ENCODE data around the gene CTSZ.
"Not testable (repeated sequence)": the region's sequence is repeated elsewhere in the genome, so short reads cannot be mapped to it uniquely, and the experiment has no call there.

CTSZ gene

DNA sequence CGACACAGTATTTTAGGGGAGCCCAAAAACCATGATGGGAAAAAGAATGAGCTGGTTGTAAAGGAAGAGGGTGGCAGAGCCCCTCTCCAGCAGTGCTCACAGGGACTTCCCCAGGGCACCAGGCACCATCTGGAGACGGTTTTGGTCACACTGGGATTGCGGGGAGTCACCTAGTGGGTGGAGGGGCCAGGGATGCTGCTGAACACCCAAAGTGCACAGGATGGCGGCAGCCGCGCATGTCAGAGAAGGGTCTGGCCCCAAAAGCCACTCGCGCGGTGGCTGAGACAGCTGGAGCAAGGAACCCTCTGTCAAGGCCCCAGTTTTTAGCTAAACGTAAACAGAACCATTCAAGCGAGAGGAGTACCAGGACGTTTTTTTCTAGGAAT is 10.8 kb downstream of the CTSZ start:
- DNase-seq, result no peak

DNA sequence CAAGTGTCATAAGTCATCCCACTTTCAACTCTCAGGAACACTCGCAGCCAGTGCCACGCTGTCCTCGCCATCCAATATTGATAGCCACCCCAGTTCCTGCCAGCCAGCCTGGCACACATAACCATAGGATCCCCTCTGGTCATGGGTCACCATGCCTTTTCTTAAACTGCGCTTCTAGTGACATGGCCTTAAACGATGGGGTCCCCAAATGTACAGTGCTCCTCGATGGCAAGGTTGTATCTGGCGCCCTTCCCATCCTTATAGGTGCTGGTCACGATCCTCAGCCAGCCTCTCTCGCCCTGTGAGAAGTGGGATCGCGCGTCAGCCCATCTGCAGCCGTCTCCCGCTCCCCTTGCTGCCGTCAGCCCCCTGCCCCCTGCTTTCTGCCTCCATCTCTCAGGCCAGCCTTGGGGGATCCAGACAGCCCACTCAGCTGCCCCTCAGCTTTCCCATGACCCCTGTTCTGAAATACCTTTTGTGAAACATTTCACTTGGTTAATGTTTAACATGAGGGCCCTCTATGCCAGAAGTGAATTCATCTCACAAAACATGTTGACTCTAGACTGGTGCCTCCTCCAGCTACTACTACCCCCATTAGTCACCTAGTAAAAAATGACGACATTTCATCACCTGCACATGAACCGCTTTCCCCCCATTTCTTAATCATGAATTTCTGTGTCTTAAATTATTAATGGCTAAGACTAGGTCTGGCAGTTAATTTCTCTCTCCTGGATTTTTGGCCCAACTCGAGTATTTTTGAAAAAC is 11.4 kb downstream of the CTSZ start:
- no peak for DNase-seq

DNA sequence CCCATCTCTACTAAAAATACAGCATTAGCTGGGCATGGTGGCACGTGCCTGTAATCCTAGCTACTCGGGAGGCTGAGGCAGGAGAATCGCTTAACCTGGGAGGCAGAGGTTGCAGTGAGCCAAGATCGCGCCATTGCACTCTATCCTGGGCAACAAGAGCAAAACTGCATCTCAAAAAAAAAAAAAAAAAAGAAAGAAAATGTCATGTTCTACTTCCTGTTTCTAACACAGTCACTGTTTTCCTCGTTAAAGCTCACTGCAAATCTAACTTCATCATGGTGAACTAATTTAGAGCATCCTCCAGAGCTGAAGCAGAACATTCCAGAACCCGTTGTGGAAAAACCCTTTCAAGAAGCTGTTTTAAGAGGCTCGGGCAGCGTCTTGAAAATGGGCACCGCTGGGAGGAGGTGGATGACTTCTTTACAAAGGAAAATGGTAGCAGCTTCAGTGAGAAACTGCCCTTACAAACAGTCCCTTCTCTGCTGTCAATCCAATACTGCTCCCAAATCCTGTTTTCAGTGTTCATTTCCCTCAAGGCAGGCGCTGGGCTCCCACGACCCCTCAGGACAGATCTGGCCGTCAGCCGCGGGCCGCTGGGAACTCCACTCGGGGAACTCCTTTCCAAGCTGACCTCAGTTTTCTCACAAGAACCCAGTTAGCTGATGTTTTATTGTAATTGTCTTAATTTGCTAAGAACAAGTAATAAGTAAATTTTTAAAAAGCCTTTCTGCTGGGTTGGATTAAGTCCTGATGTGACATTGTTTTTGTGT is 12.5 kb downstream of the CTSZ start:
- no peak for DNase-seq

GRCh38 chr20:58993332-58994248 is 13.5 kb downstream of the CTSZ start:
- DNase-seq, result no peak

GRCh38 chr20:58992911-58993310 is 14.1 kb downstream of the CTSZ start:
- no peak for DNase-seq

DNA sequence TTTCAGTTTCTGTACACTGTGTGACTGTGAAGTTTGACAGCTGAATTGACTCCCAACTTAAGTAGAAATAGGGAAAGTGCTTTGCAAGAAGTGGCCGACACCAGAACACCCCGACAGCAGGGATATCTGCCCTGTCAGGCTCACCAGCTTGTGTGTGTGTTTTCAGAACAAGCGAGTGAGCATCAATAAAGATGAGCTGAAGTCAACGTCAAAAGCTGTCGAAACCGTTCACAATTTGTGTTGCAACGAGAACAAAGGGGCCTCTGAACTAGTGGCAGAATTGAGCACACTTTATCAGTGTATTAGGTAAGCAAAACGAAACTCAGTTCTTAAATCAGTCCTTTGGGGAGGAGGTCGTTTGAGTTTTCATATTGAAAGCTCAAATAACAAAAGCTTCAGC is 15.3 kb downstream of the CTSZ start:
- no peak for DNase-seq

- DNase-seq, result no peak
Observed at GRCh38 chr20:58990651-58991445, 16.2 kb downstream of the CTSZ start.

DNA sequence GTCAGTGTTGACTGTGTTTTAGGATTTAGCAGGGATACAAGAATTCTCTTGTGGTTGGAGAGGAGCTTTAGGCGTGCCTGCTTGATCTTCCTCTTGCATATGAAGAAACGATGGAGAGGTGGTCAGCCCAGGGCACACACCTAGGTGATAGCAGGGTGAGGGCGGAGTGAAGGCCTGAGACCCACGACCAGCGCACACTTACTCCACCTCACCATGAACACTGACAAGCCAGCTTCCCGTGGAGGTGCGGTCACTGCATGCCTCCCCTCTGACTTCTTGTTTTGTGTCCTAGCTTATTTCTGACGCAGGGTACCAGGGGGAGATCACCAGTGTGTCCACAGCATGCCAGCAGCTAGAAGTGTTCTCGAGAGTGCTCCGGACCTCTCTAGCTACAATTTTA is 17.9 kb downstream of the CTSZ start:
- DNase-seq, result no peak

DNA sequence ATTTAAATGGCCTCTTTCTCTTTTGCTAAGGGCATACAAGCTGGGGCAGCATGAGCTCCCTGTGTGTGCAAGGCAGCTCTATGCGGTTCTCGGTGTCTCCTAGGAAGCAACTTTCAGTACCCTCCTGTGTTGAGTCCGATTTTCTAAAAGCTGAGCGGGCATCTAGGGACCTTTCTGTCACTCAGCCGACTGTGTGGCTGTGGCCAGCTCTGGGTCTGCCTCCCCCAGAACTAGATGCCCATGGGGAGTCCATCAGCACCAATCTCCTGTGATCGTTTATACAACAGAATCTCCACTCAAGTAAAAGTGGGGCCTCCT is 18.5 kb downstream of the CTSZ start:
- DNase-seq, result no peak

DNA sequence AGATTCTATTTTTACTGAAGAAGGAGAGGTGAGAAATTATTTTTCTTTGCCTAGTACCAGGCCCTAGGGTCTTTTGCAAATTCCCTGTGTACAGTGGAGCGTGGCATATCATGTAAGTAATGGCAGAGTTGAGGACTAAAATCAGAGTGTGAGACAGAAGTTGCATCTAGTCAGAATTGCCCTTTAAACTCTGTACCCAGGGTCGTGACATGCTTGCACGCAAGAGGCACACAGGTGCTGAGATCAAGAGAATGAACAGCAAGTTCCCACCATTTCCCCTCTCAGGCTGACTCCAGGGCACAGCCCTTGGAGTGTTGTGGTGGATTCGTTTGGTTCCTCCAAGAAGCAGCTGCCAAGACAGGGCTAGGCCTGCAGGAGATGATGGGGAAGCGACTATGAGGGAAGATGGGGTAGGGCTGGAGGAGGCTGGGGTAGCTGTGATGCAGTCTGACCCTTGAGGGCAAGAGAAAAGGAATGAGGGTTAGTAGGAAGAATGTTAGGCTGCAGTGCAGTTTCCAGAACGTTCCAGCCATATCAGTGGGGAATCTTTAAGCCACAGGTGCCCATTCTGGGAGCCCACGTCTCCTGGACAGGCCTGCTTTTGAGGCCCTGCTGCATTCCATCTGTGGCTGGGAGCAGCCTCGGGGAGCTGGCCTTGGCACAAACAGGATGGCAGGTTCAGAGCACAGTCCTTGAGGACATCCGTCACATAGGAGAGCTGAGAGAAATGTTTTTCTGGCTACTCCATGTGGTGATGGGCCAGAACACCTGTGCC is 19.1 kb downstream of the CTSZ start:
- no peak for DNase-seq

- no peak for DNase-seq
Observed at GRCh38 chr20:58986968-58987517, 20.0 kb downstream of the CTSZ start.

- no peak for DNase-seq
Observed at GRCh38 chr20:58986286-58986967, 20.6 kb downstream of the CTSZ start.

DNA sequence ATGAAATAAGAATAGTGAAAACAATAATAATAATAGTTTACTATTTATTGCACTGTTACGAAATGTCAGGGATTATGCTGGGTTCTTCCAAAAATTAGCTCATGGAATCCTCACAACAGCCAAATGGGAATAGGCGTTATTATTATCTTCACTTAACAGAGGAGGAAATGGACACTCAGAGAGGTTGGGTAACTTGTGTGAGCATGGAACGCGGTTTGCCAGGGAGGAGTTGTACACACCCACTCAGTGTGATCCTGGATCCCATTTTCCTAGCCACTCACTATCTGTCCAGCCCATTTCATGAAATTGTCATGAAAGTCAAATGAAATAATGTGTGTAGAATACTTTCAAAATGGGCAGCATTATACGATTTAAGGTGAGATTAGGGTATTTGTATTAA is 21.4 kb downstream of the CTSZ start:
- DNase-seq, result no peak

- no peak for DNase-seq
Observed at GRCh38 chr20:58984691-58985090, 22.4 kb downstream of the CTSZ start.

- DNase-seq, result not testable (repeated sequence)
Observed at GRCh38 chr20:58983115-58983468, 24.0 kb downstream of the CTSZ start.

DNA sequence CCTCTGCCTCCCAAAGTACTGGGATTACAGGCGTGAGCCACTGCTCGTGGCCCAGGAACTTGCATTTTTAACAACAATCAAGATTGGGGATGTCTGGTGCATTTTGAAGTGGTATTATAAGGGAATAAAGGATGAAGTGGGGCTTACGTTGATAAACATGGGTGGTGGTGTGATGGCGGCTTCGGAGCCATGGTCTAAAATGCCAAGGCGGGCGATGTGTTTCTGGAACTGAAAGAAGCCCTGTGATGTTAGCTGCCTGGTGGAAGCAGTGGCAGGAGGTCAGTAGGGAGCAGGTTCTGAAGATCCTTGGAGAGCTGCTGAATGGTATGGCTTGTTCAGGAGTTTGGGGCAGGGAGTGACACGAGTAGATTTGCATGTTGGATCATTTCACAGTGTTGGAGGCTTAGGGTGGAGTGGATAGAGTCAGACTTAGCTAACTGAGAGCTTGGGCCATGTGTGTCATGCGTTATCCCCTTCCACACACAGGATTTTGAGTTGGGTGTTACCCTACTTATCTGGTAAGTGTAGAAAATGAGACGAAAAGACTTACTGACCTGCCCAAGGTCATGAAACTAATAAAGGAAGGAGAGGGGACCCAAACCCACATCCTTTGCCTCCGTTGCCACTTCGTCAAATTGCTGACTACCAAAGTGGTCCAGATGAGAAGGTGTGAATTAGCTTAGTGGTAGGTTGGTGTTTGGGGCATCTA is 24.5 kb downstream of the CTSZ start:
- DNase-seq, result no peak

GRCh38 chr20:58981628-58982364 is 25.3 kb downstream of the CTSZ start:
- DNase-seq, result no peak

- DNase-seq, result peak; percentile 56
Observed at GRCh38 chr20:58980711-58981627, 26.1 kb downstream of the CTSZ start, which contains the start of gene NELFCD. Gene NELFCD, plus strand, starts transcription at chr20:58981256. Its CDS starts 54 bp downstream, at chr20:58981310.

All from NCI-H226 (cell line).